Activated naive CD4-positive, alpha-beta T cell treated with anti-CD3 and anti-CD28 coated beads, Interleukin-2, amount 50 U/mL, for 72 hours (primary cell): ENCODE measurements around the gene PSG5. TPM values are rescaled to one million over a fixed set of nuclear protein-coding genes. Genes with fewer than 3 reads are reported as not detected.
"Not testable (repeated sequence)": the region's sequence is repeated elsewhere in the genome, so short reads cannot be mapped to it uniquely, and the experiment has no call there.

ENCODE experiments used
- ATAC-seq, 2 donors: fragments of 150-1000 bp; cut with Tn5 transposase; 2 replicates each; pipeline ENCODE4 v1.10.0; 2021; ENCODE audit warnings: mild to moderate bottlenecking in 2 of 2, moderate library complexity in 2 of 2
- DNase-seq, 2 donors: peaks; one replicate each; pipeline ENCODE4 v3.0.0; 2021 to 2022; ENCODE audit warnings: low spot score in 2 of 2
- H3K27ac Mint-ChIP-seq, 2 donors: one replicate each; pipeline ENCODE4 v1.8.0; 2022; ENCODE audit warnings: mild to moderate bottlenecking in 2 of 2, mixed read lengths in 2 of 2
- H3K36me3 Mint-ChIP-seq, 2 donors: one replicate each; pipeline ENCODE4 v1.8.0; 2022; ENCODE audit warnings: mixed read lengths in 2 of 2
- H3K9me3 Mint-ChIP-seq, 2 donors: one replicate each; pipeline ENCODE4 v1.8.0; 2022; ENCODE audit warnings: mixed read lengths in 2 of 2
- total RNA-seq, 2 donors: library from RNA; stranded (reverse); gene quantifications; one replicate each; pipeline ENCODE4 v1.2.3, GENCODE V29; 2022

Gene PSG5
- not detected for total RNA-seq

- H3K36me3 Mint-ChIP-seq, H3K9me3 Mint-ChIP-seq, ATAC-seq, DNase-seq: not testable (repeated sequence)
- peak within 1 kb of the TSS in 1 of 2 donors; percentile 50 for H3K27ac Mint-ChIP-seq
Measured at GRCh38 chr19:43186311-43186935, at the start of gene PSG5. PSG5 (minus strand) TSS chr19:43186536; CDS start chr19:43186405, 131 bp downstream.

DNA sequence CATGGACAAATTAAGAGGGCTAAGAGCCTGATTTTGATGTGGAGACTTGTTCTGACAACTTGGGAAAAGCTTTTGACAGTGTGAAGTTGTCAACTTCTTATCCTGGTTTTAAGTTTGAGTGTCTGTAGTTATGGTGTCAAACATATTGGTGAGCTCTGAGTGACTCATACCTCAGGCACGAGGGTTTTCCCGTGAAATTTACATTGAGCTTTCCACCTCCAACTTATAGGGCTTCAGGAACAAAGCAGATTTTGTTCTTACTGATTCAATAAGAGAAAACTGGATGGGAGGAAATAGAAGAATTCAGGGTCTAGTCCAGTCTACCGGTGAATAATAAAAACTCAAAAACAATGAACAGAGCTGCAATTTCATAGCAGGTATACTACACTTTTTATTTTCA lies 49.4 kb upstream of the PSG5 start:
- DNase-seq, ATAC-seq, H3K27ac Mint-ChIP-seq, H3K36me3 Mint-ChIP-seq: not testable (repeated sequence)
- H3K9me3 Mint-ChIP-seq, result peaks cover 17 to 30% of the 10 kb centered on the region in 2 donors

DNA sequence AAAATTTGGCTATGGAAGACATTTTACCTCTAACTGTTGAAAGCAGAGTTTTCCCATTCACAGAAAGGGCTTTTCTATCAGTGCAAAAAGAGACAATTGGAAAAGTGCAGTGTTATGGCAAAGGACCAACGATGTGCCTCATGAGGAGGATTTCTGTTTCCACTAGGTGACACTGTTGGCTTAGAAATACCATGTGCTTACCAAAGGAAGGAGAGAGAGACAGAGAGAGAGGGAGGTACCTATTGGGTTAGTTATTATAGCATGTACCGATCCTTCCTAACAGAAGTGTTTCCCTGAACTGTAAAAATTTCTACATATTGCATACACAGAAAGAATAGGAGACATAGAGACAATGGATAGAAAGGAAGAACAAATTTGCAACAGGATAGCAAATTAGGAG lies 43.0 kb upstream of the PSG5 start:
- Mint-ChIP-seq H3K9me3 (peaks cover 25 to 49% of the 10 kb centered on the region in 2 donors), H3K36me3 (peaks cover 22 to 39% of the 10 kb centered on the region in 2 donors), H3K27ac (no peak overlapping the region)
- no peak for DNase-seq
- no peak for ATAC-seq

GRCh38 chr19:43228730-43229129 lies 42.4 kb upstream of the PSG5 start:
- peaks cover 25 to 49% of the 10 kb centered on the region in 2 donors for H3K9me3 Mint-ChIP-seq
- H3K27ac Mint-ChIP-seq, ATAC-seq: not testable (repeated sequence)
- peaks cover 22 to 45% of the 10 kb centered on the region in 2 donors for H3K36me3 Mint-ChIP-seq
- DNase-seq, result peak in 1 of 2 donors; percentile 20

GRCh38 chr19:43226986-43227385 lies 40.6 kb upstream of the PSG5 start:
- not testable (repeated sequence) for DNase-seq, H3K27ac Mint-ChIP-seq, ATAC-seq
- Mint-ChIP-seq H3K9me3 (peaks cover 29 to 45% of the 10 kb centered on the region in 2 donors), H3K36me3 (peaks cover 22 to 45% of the 10 kb centered on the region in 2 donors)

GRCh38 chr19:43224855-43225253 lies 38.5 kb upstream of the PSG5 start:
- H3K9me3 Mint-ChIP-seq, result peaks cover 30 to 33% of the 10 kb centered on the region in 2 donors
- no peak for DNase-seq
- H3K27ac Mint-ChIP-seq, result no peak overlapping the region

DNA sequence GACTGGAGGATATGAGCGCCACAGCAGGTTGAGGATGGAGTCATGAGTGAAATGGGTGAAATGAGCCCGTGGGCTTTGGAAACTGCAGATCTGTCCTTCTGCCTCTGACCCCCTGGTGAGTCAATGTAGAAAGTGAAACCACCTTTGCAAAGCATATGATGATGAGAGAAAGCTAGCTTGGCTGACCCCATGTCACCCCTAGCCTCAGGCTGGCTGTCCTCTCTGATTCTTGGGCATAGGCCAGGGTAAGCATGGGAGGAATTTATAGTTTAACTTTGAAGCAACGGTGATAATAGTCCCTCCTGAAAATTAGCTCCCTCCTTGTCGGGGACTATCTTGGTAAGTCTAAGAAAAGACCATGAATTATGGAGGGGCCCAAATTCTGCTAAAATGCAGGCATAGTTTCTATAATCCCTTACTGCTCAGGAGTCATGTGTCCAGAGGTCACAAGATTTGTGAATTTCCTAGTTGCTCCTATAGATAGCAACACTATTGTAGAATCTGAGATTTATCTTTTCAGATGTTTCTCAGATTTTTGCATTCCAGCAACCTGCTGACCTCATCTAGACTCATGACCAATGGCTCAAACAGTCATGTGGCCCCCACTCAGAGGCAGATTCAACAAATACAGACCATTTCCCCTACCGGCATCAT lies 38.0 kb upstream of the PSG5 start:
- DNase-seq, H3K27ac Mint-ChIP-seq, ATAC-seq: not testable (repeated sequence)
- peaks cover 24 to 28% of the 10 kb centered on the region in 2 donors for H3K9me3 Mint-ChIP-seq
- H3K36me3 Mint-ChIP-seq, result peaks cover 14 to 39% of the 10 kb centered on the region in 2 donors

More at GRCh38 chr19:43224855-43225253, 38.5 kb upstream of the PSG5 start:
- H3K36me3 Mint-ChIP-seq, result peaks cover 19 to 44% of the 10 kb centered on the region in 2 donors
- no peak for ATAC-seq

DNA sequence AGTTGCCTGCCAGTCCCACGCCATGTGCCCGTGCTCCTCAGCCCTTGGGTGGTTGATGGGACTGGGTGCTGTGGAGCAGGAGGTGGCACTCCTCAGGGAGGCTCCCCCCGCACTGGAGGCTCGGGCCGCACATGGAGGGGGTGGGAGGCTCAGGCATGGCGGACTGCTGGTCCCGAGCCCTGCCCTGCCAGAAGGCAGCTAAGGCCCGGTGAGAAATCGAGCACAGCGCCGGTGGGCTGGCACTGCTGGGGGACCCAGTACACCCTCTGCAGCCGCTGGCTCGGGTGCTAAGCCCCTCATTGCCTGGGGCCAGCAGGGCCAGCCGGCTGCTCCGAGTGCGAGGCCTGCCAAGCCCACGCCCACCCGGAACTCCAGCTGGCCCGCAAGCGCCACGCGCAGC lies 35.6 kb upstream of the PSG5 start:
- Mint-ChIP-seq H3K9me3 (peaks cover 7 to 14% of the 10 kb centered on the region in 2 donors), H3K36me3 (peaks cover 0 to 25% of the 10 kb centered on the region in 2 donors)
- H3K27ac Mint-ChIP-seq, DNase-seq, ATAC-seq: not testable (repeated sequence)

DNA sequence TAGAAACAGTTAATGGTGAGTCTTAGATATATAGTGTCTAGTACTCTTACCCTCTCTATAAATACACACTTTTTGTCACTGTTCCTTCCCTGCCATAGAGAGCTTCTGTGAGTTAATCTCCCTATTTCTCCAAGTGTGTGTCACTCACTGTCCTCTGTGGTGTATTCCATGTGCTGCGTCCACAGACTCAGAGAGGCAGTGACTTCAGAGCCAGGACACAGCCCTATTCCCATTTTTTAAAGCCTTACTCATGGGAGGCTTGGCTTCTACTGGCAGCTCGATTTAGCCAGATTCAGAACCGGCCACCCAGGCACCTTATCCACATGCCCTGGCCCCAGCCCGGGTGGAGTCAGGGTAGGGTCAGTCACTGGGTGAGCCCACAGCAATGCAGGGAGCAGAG lies 32.8 kb upstream of the PSG5 start:
- not testable (repeated sequence) for H3K9me3 Mint-ChIP-seq, H3K27ac Mint-ChIP-seq, DNase-seq, ATAC-seq
- peaks cover 0 to 17% of the 10 kb centered on the region in 2 donors for H3K36me3 Mint-ChIP-seq

- not testable (repeated sequence) for H3K9me3 Mint-ChIP-seq, DNase-seq, ATAC-seq, H3K36me3 Mint-ChIP-seq, H3K27ac Mint-ChIP-seq
Measured at GRCh38 chr19:43215881-43216280, 29.5 kb upstream of the PSG5 start.

DNA sequence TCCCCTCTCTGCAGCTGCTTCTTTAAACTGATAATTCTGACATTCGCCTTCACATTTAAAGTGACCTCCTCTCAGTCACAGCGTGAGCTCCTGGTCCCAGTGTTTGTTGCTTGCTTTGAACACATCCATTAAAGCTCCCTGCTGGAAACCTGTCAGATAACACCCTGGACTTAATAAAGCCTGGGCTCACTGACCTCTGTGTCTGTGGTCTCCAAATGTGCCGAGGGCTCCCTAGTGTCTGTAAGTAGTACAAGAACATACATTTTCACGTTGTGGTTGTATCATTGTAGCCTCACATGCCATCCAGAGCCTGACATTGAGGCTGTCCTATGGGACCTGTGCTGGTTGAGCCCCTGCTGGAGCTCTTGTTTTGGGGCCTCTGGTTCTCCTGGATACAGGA lies 21.7 kb upstream of the PSG5 start:
- ATAC-seq, result no peak
- no peaks in the 10 kb centered on the region for H3K36me3 Mint-ChIP-seq

GRCh38 chr19:43207174-43207573 lies 20.8 kb upstream of the PSG5 start:
- not testable (repeated sequence) for H3K9me3 Mint-ChIP-seq, H3K36me3 Mint-ChIP-seq, H3K27ac Mint-ChIP-seq, ATAC-seq
- DNase-seq, result peak in 1 of 2 donors; percentile 24

More for the DNA sequence above, 21.7 kb upstream of the PSG5 start:
- Mint-ChIP-seq H3K9me3 (no peaks in the 10 kb centered on the region), H3K27ac (no peak overlapping the region)
- DNase-seq, result no peak

DNA sequence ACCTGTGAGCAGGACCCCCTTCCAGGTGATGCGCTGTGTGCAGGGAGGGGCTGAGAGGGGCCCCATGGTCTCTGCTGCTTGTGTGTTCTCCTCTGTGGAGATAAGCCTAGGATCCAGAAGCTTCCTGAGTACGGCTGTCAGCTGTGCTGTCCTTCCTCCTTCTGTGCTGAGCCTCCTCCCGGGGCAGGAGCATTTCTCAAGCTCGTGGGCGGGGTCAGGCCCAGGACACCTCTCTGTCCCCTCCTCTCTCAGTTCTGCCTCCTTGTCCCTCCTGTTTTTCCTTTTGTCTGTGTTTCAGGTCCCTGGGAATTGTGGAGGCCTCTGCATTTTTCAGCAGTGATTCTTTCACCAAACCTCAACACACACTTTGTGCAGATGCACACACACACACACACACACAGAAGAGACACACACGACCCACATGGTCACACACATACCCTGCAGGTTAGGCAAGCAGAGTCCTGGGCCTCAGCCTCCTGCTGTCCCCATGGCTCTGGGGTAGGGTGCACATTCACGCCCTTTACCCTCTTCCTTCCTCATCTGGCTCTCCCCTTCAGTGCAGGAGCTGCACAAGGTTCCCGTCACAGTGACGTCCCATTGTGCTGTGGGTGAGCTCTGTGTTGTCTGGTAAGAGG lies 19.3 kb upstream of the PSG5 start, which contains the start of gene PSG4:
PSG4 (minus strand) TSS at position 168 of the 635 bp plus-strand sequence; CDS start at position 66, 102 bp downstream.
- H3K36me3 Mint-ChIP-seq, H3K27ac Mint-ChIP-seq, DNase-seq, H3K9me3 Mint-ChIP-seq, ATAC-seq: not testable (repeated sequence)

DNA sequence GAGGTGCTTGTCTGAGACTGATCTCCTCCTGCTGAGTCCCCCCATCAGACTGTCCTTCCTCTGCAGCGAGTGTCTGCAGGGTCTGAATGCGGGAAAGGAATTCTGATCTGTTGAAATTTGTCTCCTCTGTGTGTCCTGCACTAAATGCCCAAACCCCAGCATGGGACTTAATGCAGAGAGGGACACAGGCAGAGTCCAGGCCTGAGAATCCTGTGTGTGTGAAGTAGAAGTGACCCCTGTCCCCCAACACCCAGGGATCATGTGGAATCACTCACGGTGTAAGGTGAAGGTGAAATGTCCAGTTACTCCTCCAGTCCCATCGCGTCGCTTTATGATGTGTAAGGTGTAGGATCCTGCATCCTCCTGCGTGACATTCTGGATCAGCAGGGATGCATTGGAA lies 17.3 kb upstream of the PSG5 start:
- H3K27ac Mint-ChIP-seq, DNase-seq, H3K36me3 Mint-ChIP-seq: not testable (repeated sequence)

GRCh38 chr19:43201891-43202290 lies 15.6 kb upstream of the PSG5 start:
- not testable (repeated sequence) for H3K36me3 Mint-ChIP-seq, H3K27ac Mint-ChIP-seq, DNase-seq, H3K9me3 Mint-ChIP-seq, ATAC-seq

More for the DNA sequence above, 17.3 kb upstream of the PSG5 start:
- ATAC-seq, H3K9me3 Mint-ChIP-seq: not testable (repeated sequence)

GRCh38 chr19:43201337-43201801 lies 15.0 kb upstream of the PSG5 start:
- not testable (repeated sequence) for H3K36me3 Mint-ChIP-seq, H3K9me3 Mint-ChIP-seq, H3K27ac Mint-ChIP-seq, DNase-seq, ATAC-seq
